Stimulated activated CD8-positive, alpha-beta memory T cell treated with anti-CD3 and anti-CD28 coated beads, Interleukin-12 subunit alpha, Interleukin-12 subunit beta, amount 100 ng/mL, for 24 hours (primary cell): Measurements from ENCODE around the gene CRYM.
"Not testable (repeated sequence)": the region's sequence is repeated elsewhere in the genome, so short reads cannot be mapped to it uniquely, and the experiment has no call there.

ENCODE experiments used
- DNase-seq: peaks from one replicate; pipeline ENCODE4 v3.0.0-alpha.2; 2020; ENCODE audit errors: extremely low read depth

CRYM gene

DNA sequence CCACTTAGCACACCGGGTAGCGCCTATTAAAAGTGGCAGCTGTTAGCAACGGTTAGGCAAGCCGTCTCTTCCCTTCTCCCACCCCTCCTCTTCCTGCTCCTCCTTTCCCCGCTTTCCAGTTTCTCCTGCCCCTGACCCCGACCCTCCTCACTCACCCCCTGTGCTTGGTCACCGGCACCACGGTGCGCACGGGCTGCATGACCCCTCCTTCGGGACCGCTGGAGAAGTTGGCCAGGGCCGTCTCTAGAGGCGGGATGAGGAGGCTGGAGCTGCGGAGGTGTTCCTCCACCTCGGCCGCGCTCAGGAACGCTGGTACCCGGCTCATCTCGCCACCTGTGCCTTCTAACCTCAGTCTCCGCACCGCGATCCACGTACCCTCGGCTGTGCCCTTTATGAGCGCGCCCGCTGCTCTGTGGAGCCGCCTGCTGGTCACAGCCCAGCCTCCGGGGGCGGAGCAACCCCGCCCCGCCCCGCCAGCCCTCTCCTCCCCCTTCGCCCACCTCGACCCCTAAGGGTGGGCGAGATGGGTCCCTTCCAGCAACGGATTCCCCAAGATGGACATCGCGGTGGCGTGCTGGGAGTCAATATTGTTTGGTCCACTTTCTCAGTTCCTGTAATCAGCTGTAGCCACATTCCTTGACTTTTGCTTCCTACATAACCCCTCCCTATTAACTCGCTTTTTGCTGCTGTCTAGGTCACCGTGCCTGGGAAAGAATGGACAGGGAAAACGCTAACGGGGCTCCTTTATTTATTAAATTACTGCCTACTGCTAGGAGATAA is at the start of gene CRYM:
CRYM (minus strand) TSS at position 364 of the 780 bp plus-strand sequence; CDS start at position 325, 39 bp downstream.
- DNase-seq = no peak

- DNase-seq = no peak
These were observed 49.0 kb upstream of the CRYM start for GRCh38 chr16:21327046-21327445.

- no peak for DNase-seq
These were observed 48.4 kb upstream of the CRYM start for GRCh38 chr16:21326459-21326858.

DNA sequence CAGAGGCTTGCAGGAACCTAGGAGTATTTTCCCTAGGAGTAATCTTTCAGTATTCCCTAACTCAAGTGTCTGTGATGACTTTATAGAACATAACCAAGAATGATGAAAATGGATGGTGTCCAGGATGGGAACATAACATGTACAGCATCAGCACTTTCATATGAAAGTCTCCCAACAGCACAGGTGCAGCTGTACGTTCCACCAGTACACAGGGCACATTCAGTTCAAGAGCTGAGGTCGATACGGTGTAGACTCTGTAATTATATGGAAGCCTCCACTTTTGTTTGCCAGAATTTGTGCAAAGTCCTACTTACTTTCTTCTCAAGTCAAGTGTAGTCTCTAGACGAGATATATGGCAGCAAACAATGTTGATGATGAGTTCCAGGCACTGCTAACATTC is 46.2 kb upstream of the CRYM start:
- no peak for DNase-seq

- not testable (repeated sequence) for DNase-seq
These were observed 44.2 kb upstream of the CRYM start for GRCh38 chr16:21322251-21322650.

DNA sequence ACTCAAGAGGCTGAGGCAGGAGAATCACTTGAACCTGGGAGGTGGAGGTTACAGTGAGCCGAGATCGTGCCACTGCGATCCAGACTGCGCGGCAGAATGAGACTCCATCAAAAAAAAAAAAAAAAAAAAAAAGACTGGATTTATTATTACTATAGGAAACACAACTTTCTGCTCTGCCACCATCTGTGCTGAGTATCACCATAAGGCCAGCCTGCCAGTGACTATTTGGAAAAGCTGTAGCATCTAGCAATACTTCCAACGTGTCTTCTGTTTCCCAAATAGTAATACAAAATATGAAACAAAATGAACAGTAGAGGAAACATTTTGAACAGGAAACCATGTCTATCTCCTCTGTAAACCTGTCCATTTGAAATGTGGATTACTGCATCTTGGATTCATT is 43.6 kb upstream of the CRYM start:
- no peak for DNase-seq

GRCh38 chr16:21314339-21314738 is 36.2 kb upstream of the CRYM start:
- no peak for DNase-seq

GRCh38 chr16:21312863-21313372 is 34.8 kb upstream of the CRYM start:
- not testable (repeated sequence) for DNase-seq

DNA sequence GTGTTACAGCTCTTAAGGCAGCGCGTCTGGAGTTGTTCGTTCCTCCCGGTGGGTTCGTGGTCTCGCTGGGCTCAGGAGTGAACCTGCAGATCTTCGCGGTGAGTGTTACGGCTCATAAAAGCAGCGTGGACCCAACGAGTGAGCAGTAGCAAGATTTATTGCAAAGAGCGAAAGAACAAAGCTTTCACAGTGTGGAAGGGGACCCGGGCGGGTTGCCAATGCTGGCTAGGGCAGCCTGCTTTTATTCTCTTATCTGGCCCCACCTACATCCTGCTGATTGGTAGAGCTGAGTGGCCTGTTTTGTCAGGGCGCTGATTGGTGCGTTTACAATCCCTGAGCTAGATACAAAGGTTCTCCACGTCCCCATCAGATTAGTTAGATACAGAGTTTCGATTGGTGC is 34.0 kb upstream of the CRYM start:
- not testable (repeated sequence) for DNase-seq

GRCh38 chr16:21306712-21307111 is 28.6 kb upstream of the CRYM start:
- DNase-seq = not testable (repeated sequence)

- no peak for DNase-seq
These were observed 24.9 kb upstream of the CRYM start for GRCh38 chr16:21302898-21303528.

- no peak for DNase-seq
These were observed 24.4 kb upstream of the CRYM start for GRCh38 chr16:21302454-21302853.

DNA sequence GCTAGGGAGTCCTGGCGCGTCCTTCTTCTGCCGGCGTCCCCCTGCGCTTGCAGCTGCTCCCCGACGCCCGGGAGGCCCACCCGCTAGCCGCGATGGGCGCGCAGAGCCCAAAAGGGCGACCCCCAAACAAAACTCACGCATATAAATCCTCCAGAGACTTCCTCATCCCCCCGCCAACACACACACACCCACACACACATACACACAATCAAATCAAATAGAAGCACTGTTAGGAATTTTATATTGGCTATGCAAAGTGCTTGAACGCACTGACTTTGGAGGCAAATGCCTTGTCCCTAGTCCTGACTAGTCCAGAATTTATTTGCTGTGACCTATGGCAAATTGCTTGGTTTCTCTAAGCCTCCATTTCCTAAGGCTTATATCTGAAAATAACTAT is 23.8 kb upstream of the CRYM start:
- no peak for DNase-seq

- DNase-seq = no peak
These were observed 23.2 kb upstream of the CRYM start for GRCh38 chr16:21301168-21301894.

GRCh38 chr16:21300309-21301167 is 22.4 kb upstream of the CRYM start:
- DNase-seq = no peak

- not testable (repeated sequence) for DNase-seq
These were observed 11.7 kb upstream of the CRYM start for GRCh38 chr16:21289789-21290188.

DNA sequence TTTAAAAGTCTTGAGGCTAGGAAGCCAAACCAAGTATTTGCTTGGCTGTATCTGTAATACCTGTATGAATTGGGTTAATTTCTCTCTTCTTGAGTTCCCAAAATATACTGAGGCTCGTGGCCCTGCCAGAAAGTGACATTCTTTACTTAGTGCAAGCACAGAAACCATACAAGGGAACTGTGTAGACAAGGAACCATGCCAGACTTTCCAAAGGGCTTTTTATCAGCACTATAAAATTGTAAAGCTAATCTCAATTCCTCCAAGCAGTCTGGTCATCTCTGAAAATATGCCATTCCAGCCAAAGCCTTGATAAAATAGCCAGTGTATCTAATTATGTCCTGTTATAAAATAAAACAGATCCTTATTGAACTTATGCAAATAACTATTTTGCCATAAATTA is 7.2 kb upstream of the CRYM start:
- DNase-seq = no peak

DNA sequence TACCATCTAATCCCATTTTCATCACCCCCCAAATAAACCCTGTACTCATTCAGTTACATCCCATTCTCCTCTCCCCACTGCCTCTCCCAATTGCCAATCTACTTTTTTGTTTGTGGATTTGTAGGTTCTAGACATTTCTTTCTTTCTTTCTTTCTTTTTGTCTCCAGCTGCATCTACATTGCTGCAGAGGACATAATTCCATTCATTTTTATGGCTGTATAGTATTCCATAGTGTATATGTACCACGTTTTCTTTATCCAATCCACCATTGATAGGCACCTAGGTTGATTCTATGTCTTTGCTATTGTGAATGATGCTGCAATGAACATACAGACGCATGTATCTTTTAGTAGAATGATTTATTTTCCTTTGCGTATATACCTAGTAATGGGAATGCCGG is 6.3 kb upstream of the CRYM start:
- DNase-seq = no peak

DNA sequence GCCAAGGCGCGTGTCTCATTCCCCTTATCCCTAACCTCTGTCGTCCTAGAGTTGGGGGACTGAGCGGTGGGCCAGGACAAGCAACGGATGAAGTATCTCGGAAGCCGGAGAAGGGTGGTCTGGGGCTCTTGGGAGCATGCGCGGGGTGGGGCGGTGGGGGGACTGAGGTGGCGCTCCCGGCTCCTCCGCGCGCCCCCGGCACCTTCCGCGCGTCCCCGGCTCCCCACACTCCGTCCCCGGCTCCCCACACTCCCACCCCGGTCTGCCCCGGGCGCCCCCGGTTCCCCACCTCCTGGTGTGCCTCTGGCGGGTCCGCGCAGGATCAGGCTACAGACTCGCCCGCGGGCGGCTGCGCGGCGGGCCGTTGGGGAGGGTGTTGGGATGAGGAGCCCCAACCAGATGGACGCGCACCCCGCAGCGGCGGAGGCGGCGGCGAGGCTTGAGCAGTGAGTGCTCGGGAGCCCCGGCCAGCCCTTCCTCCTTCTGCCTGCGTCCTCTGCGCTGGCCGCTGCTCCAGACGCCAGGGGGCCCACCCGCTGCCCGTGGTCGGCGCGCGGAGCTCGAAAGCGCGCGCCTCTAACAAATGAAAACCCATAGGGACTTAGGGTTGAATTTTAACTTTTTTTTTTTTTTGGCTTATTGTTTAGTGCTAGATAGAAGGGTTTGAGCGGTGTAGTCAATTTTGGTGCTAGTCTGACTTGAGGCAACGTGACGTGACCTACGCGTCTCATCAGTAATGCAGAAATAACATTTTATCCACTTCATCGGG is 5.6 kb upstream of the CRYM start:
- DNase-seq = no peak

- no peak for DNase-seq
These were observed 3.8 kb upstream of the CRYM start for GRCh38 chr16:21281698-21282389.
